Activated CD4-positive, alpha-beta T cell treated with anti-CD3 and anti-CD28 coated beads, Interleukin-2, amount 10 ng/mL, durations not matched to agents 7 days and 5 days (primary cell): ENCODE data around the gene OBSCN. TPM values are rescaled to one million over a fixed set of nuclear protein-coding genes. Genes with fewer than 3 reads are reported as not detected.
A peak's percentile ranks its signal among the peaks of the same experiment; 100 is the strongest.
"Not testable (repeated sequence)": the region's sequence is repeated elsewhere in the genome, so short reads cannot be mapped to it uniquely, and the experiment has no call there.

Source experiments
- CTCF ChIA-PET: fragments of 350-600 bp; sonication (Branson Sonifier 250); formaldehyde crosslinking; loops from one replicate; lab custom pipeline; 2021; ENCODE audit warnings: antibody characterized with exemption; lab: Charles Lee
- POLR2A ChIA-PET: fragments of 350-600 bp; sonication (Branson Sonifier 250); formaldehyde crosslinking; loops from one replicate; lab custom pipeline; 2021; ENCODE audit warnings: antibody characterized with exemption; lab: Charles Lee
- DNase-seq: peaks from one replicate; pipeline ENCODE4 v3.0.0-alpha.2; 2020
- H3K27ac Mint-ChIP-seq: one replicate; pipeline ENCODE4 v1.8.0; 2021; ENCODE audit warnings: mild to moderate bottlenecking, moderate library complexity, mixed read lengths
- H3K27me3 Mint-ChIP-seq: one replicate; pipeline ENCODE4 v1.8.0; 2021; ENCODE audit warnings: mixed read lengths
- H3K36me3 Mint-ChIP-seq: one replicate; pipeline ENCODE4 v1.8.0; 2021; ENCODE audit warnings: low read depth, mixed read lengths
- H3K4me1 Mint-ChIP-seq: one replicate; pipeline ENCODE4 v1.8.0; 2021; ENCODE audit warnings: mixed read lengths
- H3K4me3 Mint-ChIP-seq: one replicate; pipeline ENCODE4 v1.8.0; 2021; ENCODE audit warnings: mild to moderate bottlenecking, moderate library complexity, mixed read lengths
- H3K9me3 Mint-ChIP-seq: one replicate; pipeline ENCODE4 v1.8.0; 2021; ENCODE audit warnings: mixed read lengths
- total RNA-seq, 2 experiments: library from RNA; stranded (reverse); gene quantifications; one replicate each; pipeline ENCODE4 v1.2.3, GENCODE V29; 2021

OBSCN gene
- total RNA-seq, 2 experiments from 2014 or later, result 13.8 to 21.8 TPM

GRCh38 chr1:228182296-228183030 is 25.4 kb upstream of the OBSCN start:
- no peaks in the 10 kb centered on the region for H3K9me3 Mint-ChIP-seq
- ChIA-PET CTCF (interaction anchor here (1.5 kb wide), 1 partner anchor 16 kb away, joined by 6 read pairs; no protein-coding TSS in a partner anchor), POLR2A (no interaction called here)
- peaks cover 14% of the 10 kb centered on the region for H3K4me1 Mint-ChIP-seq
- no peaks in the 10 kb centered on the region for H3K36me3 Mint-ChIP-seq
- no peak overlapping the region for H3K4me3 Mint-ChIP-seq
- no peak for DNase-seq
- H3K27ac Mint-ChIP-seq, result no peak overlapping the region
- no peaks in the 10 kb centered on the region for H3K27me3 Mint-ChIP-seq

- peaks cover 14% of the 10 kb centered on the region for H3K4me1 Mint-ChIP-seq
- no peaks in the 10 kb centered on the region for H3K36me3 Mint-ChIP-seq
- DNase-seq, result no peak
- POLR2A ChIA-PET, result no interaction called here
- H3K9me3 Mint-ChIP-seq, result no peaks in the 10 kb centered on the region
- no peak overlapping the region for H3K4me3 Mint-ChIP-seq
- H3K27ac Mint-ChIP-seq, result no peak overlapping the region
- CTCF ChIA-PET, result interaction anchor here (0.5 to 2.0 kb wide), 3 partner anchors 18 to 93 kb away, joined by 3 to 7 read pairs (median 3); partner anchors contain the start of gene IBA57
- no peaks in the 10 kb centered on the region for H3K27me3 Mint-ChIP-seq
Observed at GRCh38 chr1:228184152-228184551, 23.7 kb upstream of the OBSCN start.

GRCh38 chr1:228185641-228185965 is 22.2 kb upstream of the OBSCN start:
- DNase-seq, result peak; percentile 35
- Mint-ChIP-seq H3K9me3 (no peaks in the 10 kb centered on the region), H3K27ac (peak overlapping the region; percentile 26), H3K27me3 (no peaks in the 10 kb centered on the region), H3K4me3 (no peak overlapping the region), H3K36me3 (no peaks in the 10 kb centered on the region), H3K4me1 (peaks cover 14% of the 10 kb centered on the region)
- ChIA-PET POLR2A (no interaction called here), CTCF (interaction anchor here (1.0 kb wide), 1 partner anchor 12 kb away, joined by 3 read pairs; no protein-coding TSS in a partner anchor)

DNA sequence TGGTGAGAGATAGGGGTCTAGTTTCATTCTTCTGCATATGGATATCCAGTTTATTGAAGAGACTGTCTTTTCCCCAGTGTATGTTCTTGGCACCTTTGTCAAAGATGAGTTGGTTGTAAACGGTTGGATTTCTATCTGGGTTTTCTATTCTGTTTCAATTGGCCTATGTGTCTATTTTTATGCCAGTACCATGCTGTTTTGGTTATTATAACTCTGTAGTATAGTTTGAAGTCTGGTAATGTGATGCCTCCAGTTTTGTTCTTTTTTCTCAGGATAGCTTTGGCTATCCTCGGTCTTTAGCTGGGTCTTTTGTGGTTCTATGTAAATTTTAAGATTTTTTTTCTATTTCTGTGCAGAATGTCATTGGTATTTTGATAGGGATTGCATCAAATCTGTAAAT is 19.6 kb upstream of the OBSCN start:
- CTCF ChIA-PET, result interaction anchor here (2.5 kb wide), 1 partner anchor 23 kb away, joined by 5 read pairs; the partner anchor contains the start of gene IBA57
- H3K4me3 Mint-ChIP-seq, H3K36me3 Mint-ChIP-seq, POLR2A ChIA-PET, DNase-seq, H3K27ac Mint-ChIP-seq, H3K9me3 Mint-ChIP-seq, H3K27me3 Mint-ChIP-seq: not testable (repeated sequence)
- H3K4me1 Mint-ChIP-seq, result peaks cover 14% of the 10 kb centered on the region

DNA sequence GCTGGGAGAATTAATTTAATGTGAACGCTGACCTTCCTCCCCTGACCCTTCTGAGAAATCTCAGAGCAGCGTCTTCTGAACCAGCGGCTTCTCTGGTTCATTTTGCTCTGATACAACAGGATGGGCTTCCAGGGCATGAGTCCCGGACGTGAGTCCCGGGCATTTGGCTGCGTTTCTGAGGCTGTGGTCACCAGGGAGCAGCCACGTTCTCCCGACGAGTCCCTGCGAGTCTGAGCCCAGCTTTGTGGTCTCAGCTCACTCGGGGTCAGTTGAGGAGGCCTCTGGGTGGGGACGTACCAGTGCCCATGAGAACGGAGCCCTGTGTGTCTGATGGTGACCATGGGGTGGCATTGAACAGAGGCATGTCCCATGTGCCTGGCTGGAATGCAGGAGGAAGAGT is 17.7 kb upstream of the OBSCN start:
- Mint-ChIP-seq H3K4me3 (no peak overlapping the region), H3K27me3 (no peaks in the 10 kb centered on the region), H3K27ac (no peak overlapping the region), H3K36me3 (no peaks in the 10 kb centered on the region), H3K9me3 (no peaks in the 10 kb centered on the region), H3K4me1 (peaks cover 14% of the 10 kb centered on the region)
- POLR2A ChIA-PET, result no interaction called here
- DNase-seq, result no peak
- CTCF ChIA-PET, result no interaction called here

- no peaks in the 10 kb centered on the region for H3K27me3 Mint-ChIP-seq
- DNase-seq, result no peak
Observed at GRCh38 chr1:228190778-228191177, 17.1 kb upstream of the OBSCN start.

GRCh38 chr1:228194436-228194835 is 13.4 kb upstream of the OBSCN start:
- H3K9me3 Mint-ChIP-seq, result peaks cover 10% of the 10 kb centered on the region
- H3K4me1 Mint-ChIP-seq, result no peaks in the 10 kb centered on the region
- no peak overlapping the region for H3K27ac Mint-ChIP-seq
- DNase-seq, result no peak
- ChIA-PET POLR2A (no interaction called here), CTCF (no interaction called here)
- no peaks in the 10 kb centered on the region for H3K27me3 Mint-ChIP-seq
- peaks cover 8% of the 10 kb centered on the region for H3K36me3 Mint-ChIP-seq
- no peak overlapping the region for H3K4me3 Mint-ChIP-seq

More at GRCh38 chr1:228190778-228191177, 17.1 kb upstream of the OBSCN start:
- ChIA-PET CTCF (no interaction called here), POLR2A (no interaction called here)
- Mint-ChIP-seq H3K4me1 (peaks cover 8% of the 10 kb centered on the region), H3K27ac (no peak overlapping the region), H3K4me3 (no peak overlapping the region), H3K9me3 (no peaks in the 10 kb centered on the region), H3K36me3 (no peaks in the 10 kb centered on the region)

DNA sequence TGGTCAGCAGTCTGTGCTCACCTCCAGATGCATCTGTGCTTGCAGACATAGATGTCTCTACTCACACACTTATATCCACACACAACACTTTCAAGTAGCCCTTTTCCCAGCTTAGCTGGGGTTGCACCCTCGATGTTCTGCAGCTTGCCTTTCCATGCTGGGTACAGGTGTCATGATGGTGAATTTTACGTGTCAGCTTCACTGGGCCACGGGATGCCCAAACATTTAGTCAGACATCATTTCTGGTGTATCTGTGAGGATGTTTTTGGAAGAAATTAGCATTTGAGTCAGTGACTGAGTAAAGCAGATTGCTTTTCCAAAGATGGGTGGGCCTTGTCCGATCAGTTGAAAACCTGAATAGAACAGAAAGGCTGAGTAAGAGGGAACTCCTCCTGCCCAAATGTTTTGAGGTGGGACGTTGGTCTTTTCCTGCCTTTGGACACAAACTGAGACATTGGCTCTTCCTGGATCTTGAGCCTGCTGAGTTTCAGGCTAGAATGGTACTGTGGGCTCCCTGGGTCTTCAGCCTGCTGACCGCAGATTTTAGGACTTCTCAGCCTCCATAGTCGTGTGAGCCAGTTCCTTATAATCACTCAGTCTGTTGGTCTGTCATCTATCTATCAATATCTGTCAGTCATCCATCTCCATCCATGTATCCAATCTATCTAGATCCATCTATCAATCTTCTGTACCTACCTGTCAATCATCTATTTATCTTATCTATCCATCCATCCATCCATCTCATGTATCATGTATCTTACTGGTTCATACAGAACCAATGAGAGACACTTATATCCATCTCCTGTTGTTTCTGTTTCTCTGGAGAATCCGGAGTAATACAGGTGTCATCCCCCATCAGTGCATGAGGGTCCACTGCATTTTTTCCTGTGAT is 12.7 kb upstream of the OBSCN start:
- CTCF ChIA-PET, result no interaction called here
- H3K36me3 Mint-ChIP-seq, result peaks cover 11% of the 10 kb centered on the region
- peaks cover 18% of the 10 kb centered on the region for H3K9me3 Mint-ChIP-seq
- no peaks in the 10 kb centered on the region for H3K4me1 Mint-ChIP-seq
- POLR2A ChIA-PET, result no interaction called here
- DNase-seq, result no peak
- H3K27ac Mint-ChIP-seq, result no peak overlapping the region
- H3K27me3 Mint-ChIP-seq, result no peaks in the 10 kb centered on the region
- H3K4me3 Mint-ChIP-seq, result no peak overlapping the region

GRCh38 chr1:228197555-228198147 is 10.2 kb upstream of the OBSCN start:
- no peaks in the 10 kb centered on the region for H3K4me1 Mint-ChIP-seq
- DNase-seq, result no peak
- H3K36me3 Mint-ChIP-seq, result peaks cover 11% of the 10 kb centered on the region
- H3K4me3 Mint-ChIP-seq, result no peak overlapping the region
- CTCF ChIA-PET, result interaction anchor here (0.7 to 1.3 kb wide), 2 partner anchors 11 to 59 kb away, joined by 3 to 4 read pairs; no protein-coding TSS in a partner anchor
- no peaks in the 10 kb centered on the region for H3K27me3 Mint-ChIP-seq
- peaks cover 18% of the 10 kb centered on the region for H3K9me3 Mint-ChIP-seq
- POLR2A ChIA-PET, result no interaction called here
- H3K27ac Mint-ChIP-seq, result no peak overlapping the region

DNA sequence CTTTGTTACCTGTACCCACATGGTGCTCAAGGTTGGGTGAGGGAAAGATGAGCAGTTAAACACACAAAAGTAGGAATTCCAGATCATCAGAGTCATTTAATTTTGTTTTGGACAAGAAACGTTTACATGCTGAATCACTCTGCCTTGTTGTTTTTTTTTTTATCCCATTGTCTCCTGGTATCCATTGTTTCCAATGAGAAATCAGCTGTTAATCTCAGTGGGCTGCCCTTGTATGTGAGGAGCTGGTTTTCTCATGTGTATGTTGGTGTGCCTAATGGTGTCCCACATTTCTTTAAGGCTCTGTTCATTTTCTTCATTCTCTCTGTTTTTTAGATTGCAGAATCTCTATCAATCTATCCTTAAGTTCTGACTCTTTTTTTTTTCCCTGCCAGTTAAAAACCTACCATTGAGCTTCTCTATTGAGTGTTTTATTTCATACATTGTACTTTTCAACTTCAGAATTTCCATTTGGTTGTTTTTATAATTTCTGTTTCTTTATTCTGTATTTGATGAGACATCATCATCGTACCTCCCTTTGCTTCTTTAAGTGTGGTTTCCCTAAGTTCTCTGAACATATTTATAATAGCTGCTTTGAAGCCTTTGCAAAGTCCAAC is 8.8 kb upstream of the OBSCN start:
- peaks cover 18% of the 10 kb centered on the region for H3K9me3 Mint-ChIP-seq
- POLR2A ChIA-PET, result no interaction called here
- no peak overlapping the region for H3K27ac Mint-ChIP-seq
- H3K4me3 Mint-ChIP-seq, result no peak overlapping the region
- H3K36me3 Mint-ChIP-seq, result peaks cover 11% of the 10 kb centered on the region
- H3K4me1 Mint-ChIP-seq, result no peaks in the 10 kb centered on the region
- no peak for DNase-seq
- peaks cover 8% of the 10 kb centered on the region for H3K27me3 Mint-ChIP-seq
- CTCF ChIA-PET, result interaction anchor here (0.9 kb wide), 1 partner anchor 10 kb away, joined by 3 read pairs; no protein-coding TSS in a partner anchor

DNA sequence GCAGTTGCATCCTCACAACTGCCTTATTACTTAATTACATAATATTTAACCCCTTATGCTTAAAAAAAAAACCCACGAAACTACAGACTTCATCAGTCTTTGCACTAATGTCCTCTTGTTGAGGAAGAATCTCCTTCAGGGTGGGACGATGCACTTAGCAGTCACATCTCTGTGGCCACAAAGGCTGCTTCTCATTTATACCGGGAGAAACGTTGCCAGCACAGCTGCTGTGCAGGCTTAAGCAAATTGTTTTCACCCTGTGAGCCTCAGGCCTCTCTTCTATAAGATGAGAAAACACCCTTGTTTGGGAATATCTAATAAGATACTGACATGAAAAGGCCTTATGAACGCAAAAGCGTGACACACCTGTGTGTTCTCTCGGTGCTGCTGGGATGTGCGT is 2.9 kb upstream of the OBSCN start:
- Mint-ChIP-seq H3K9me3 (peaks cover 3% of the 10 kb centered on the region), H3K4me1 (no peaks in the 10 kb centered on the region), H3K36me3 (no peaks in the 10 kb centered on the region), H3K4me3 (no peak overlapping the region), H3K27me3 (peaks cover 14% of the 10 kb centered on the region), H3K27ac (no peak overlapping the region)
- ChIA-PET CTCF (no interaction called here), POLR2A (no interaction called here)
- DNase-seq, result no peak

- Mint-ChIP-seq H3K27me3 (peaks cover 14% of the 10 kb centered on the region), H3K9me3 (no peaks in the 10 kb centered on the region), H3K4me3 (no peak overlapping the region), H3K4me1 (no peaks in the 10 kb centered on the region), H3K27ac (no peak overlapping the region), H3K36me3 (no peaks in the 10 kb centered on the region)
- DNase-seq, result no peak
- POLR2A ChIA-PET, result no interaction called here
- CTCF ChIA-PET, result no interaction called here
Observed at GRCh38 chr1:228205526-228206436, 2.1 kb upstream of the OBSCN start.
